ENCODE data around the gene NOXO1. TPM values are rescaled to one million over a fixed set of nuclear protein-coding genes. Genes with fewer than 3 reads are reported as not detected.

NOXO1 gene
- total and polyA plus RNA-seq, 9 of the 15 experiments (the other 6 are each of a cell fraction or from before 2014, with no cell fraction given): not detected

- TF ChIP-seq, protein P1, sequence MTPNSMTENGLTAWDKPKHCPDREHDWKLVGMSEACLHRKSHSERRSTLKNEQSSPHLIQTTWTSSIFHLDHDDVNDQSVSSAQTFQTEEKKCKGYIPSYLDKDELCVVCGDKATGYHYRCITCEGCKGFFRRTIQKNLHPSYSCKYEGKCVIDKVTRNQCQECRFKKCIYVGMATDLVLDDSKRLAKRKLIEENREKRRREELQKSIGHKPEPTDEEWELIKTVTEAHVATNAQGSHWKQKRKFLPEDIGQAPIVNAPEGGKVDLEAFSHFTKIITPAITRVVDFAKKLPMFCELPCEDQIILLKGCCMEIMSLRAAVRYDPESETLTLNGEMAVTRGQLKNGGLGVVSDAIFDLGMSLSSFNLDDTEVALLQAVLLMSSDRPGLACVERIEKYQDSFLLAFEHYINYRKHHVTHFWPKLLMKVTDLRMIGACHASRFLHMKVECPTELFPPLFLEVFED (CRISPR knock-in tag; conservative IDR thresholded peaks at IDR 0.05): no peak
- TF ChIP-seq, protein P2, sequence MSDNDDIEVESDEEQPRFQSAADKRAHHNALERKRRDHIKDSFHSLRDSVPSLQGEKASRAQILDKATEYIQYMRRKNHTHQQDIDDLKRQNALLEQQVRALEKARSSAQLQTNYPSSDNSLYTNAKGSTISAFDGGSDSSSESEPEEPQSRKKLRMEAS (CRISPR knock-in tag; IDR thresholded peaks at IDR 0.05): no peak
- TF ChIP-seq L3MBTL2 (IDR thresholded peaks at IDR 0.05): no peak
- no peak for TF ChIP-seq LCOR (CRISPR knock-in tag; IDR thresholded peaks at IDR 0.05)
- no peak for TF ChIP-seq ZSCAN32 (CRISPR knock-in tag; IDR thresholded peaks at IDR 0.05)
- TF ChIP-seq SIN3A (IDR thresholded peaks at IDR 0.05; ENCODE audit: borderline replicate concordance in 2 of 2, control insufficient read depth in 1 of 2, low read depth in 2 of 2, low read length in 2 of 2): peak in 1 of 2 experiments; percentile 58; a peak in 2 of 4 replicates
- no peak for TF ChIP-seq ZNF436 (CRISPR knock-in tag; IDR thresholded peaks at IDR 0.05)
- TF ChIP-seq HNRNPLL (IDR thresholded peaks at IDR 0.05; ENCODE audit: low read depth, low read length, poor library complexity, severe bottlenecking): no peak
- no peak for TF ChIP-seq NCOA1 (IDR thresholded peaks at IDR 0.05; ENCODE audit: low read depth)
- no peak for TF ChIP-seq MTA1 (IDR thresholded peaks at IDR 0.05; ENCODE audit: borderline replicate concordance)
- TF ChIP-seq SPI1 (IDR thresholded peaks at IDR 0.05; ENCODE audit: borderline replicate concordance, low read depth, low read length): peak; percentile 84
- TF ChIP-seq COPS2 (conservative IDR thresholded peaks at IDR 0.05): no peak
- TF ChIP-seq ZNF766 (CRISPR knock-in tag; conservative IDR thresholded peaks at IDR 0.05): no peak
- TF ChIP-seq STAG1 (CRISPR knock-in tag; IDR thresholded peaks at IDR 0.05; ENCODE audit: borderline replicate concordance): 0 out of 2 replicates have a peak, but pooled peaks have one; percentile 16
- TF ChIP-seq MYBL2 (IDR thresholded peaks at IDR 0.05; ENCODE audit: low read depth): no peak
- TF ChIP-seq MYBL2 (CRISPR knock-in tag; IDR thresholded peaks at IDR 0.05; ENCODE audit: borderline replicate concordance): no peak
- TF ChIP-seq GTF2E2 (tag; IDR thresholded peaks at IDR 0.05): no peak
- TF ChIP-seq, protein P3, sequence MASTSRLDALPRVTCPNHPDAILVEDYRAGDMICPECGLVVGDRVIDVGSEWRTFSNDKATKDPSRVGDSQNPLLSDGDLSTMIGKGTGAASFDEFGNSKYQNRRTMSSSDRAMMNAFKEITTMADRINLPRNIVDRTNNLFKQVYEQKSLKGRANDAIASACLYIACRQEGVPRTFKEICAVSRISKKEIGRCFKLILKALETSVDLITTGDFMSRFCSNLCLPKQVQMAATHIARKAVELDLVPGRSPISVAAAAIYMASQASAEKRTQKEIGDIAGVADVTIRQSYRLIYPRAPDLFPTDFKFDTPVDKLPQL (IDR thresholded peaks at IDR 0.05; ENCODE audit: extremely low read depth, insufficient read length): no peak
- no peak for TF ChIP-seq NFRKB (IDR thresholded peaks at IDR 0.05; ENCODE audit: low read depth)
- TF ChIP-seq, protein P4, sequence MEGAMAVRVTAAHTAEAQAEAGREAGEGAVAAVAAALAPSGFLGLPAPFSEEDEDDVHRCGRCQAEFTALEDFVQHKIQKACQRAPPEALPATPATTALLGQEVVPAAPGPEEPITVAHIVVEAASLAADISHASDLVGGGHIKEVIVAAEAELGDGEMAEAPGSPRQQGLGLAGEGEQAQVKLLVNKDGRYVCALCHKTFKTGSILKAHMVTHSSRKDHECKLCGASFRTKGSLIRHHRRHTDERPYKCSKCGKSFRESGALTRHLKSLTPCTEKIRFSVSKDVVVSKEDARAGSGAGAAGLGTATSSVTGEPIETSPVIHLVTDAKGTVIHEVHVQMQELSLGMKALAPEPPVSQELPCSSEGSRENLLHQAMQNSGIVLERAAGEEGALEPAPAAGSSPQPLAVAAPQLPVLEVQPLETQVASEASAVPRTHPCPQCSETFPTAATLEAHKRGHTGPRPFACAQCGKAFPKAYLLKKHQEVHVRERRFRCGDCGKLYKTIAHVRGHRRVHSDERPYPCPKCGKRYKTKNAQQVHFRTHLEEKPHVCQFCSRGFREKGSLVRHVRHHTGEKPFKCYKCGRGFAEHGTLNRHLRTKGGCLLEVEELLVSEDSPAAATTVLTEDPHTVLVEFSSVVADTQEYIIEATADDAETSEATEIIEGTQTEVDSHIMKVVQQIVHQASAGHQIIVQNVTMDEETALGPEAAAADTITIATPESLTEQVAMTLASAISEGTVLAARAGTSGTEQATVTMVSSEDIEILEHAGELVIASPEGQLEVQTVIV (CRISPR knock-in tag; IDR thresholded peaks at IDR 0.05; ENCODE audit: borderline replicate concordance): no peak
- TF ChIP-seq ZNF79 (CRISPR knock-in tag; IDR thresholded peaks at IDR 0.05; ENCODE audit: low read depth): no peak
- TF ChIP-seq RFX7 (CRISPR knock-in tag; IDR thresholded peaks at IDR 0.05): no peak
- TF ChIP-seq PPARD (CRISPR knock-in tag; IDR thresholded peaks at IDR 0.05): no peak
- TF ChIP-seq FOXA1 (IDR thresholded peaks at IDR 0.05; ENCODE audit: borderline replicate concordance): no peak
- TF ChIP-seq HNRNPK (IDR thresholded peaks at IDR 0.05; ENCODE audit: low read depth, low read length, poor library complexity, severe bottlenecking): no peak
- no peak for TF ChIP-seq NCOA6 (IDR thresholded peaks at IDR 0.05)
Measured at GRCh38 chr16:1942047-1942809, 39.0 kb downstream of the NOXO1 start (continued).

All from K562 (cell line).